Nephron (organoid): Measurements from ENCODE around the gene KLHL3.

Experiments used
- H3K27ac Mint-ChIP-seq, 3 experiments: 2 replicates each; pipeline ENCODE4 v1.8.0; 2020; ENCODE audit warnings: mixed read lengths in 3 of 3, mild to moderate bottlenecking in 2 of 3, moderate library complexity in 1 of 3
- H3K27me3 Mint-ChIP-seq: 2 replicates; pipeline ENCODE4 v1.8.0; 2021; ENCODE audit warnings: low read depth, mild to moderate bottlenecking, moderate library complexity, mixed read lengths
- H3K36me3 Mint-ChIP-seq: 2 replicates; pipeline ENCODE4 v1.8.0; 2020; ENCODE audit warnings: low read depth, mixed read lengths
- H3K4me1 Mint-ChIP-seq: 2 replicates; pipeline ENCODE4 v1.8.0; 2020; ENCODE audit warnings: mixed read lengths
- H3K4me3 Mint-ChIP-seq, 3 experiments: 2 replicates each; pipeline ENCODE4 v1.8.0; 2020; ENCODE audit warnings: mild to moderate bottlenecking in 3 of 3, mixed read lengths in 3 of 3, moderate library complexity in 2 of 3
- H3K9me3 Mint-ChIP-seq: 2 replicates; pipeline ENCODE4 v1.8.0; 2020; ENCODE audit warnings: mixed read lengths
- TF ChIP-seq, protein P1 (sequence below), 3 experiments: fragments of 200-600 bp; sonication (generic); IDR thresholded peaks; one replicate each; pipeline ENCODE4 v1.5.0; 2021; ENCODE audit warnings: antibody characterized with exemption in 3 of 3; ENCODE audit not compliant: unreplicated experiment in 3 of 3

The KLHL3 gene

GRCh38 chr5:137600721-137601360 lies 135.0 kb downstream of the KLHL3 start:
- TF ChIP-seq, protein P1, sequence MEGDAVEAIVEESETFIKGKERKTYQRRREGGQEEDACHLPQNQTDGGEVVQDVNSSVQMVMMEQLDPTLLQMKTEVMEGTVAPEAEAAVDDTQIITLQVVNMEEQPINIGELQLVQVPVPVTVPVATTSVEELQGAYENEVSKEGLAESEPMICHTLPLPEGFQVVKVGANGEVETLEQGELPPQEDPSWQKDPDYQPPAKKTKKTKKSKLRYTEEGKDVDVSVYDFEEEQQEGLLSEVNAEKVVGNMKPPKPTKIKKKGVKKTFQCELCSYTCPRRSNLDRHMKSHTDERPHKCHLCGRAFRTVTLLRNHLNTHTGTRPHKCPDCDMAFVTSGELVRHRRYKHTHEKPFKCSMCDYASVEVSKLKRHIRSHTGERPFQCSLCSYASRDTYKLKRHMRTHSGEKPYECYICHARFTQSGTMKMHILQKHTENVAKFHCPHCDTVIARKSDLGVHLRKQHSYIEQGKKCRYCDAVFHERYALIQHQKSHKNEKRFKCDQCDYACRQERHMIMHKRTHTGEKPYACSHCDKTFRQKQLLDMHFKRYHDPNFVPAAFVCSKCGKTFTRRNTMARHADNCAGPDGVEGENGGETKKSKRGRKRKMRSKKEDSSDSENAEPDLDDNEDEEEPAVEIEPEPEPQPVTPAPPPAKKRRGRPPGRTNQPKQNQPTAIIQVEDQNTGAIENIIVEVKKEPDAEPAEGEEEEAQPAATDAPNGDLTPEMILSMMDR (IDR thresholded peaks at IDR 0.05; ENCODE audit: unreplicated experiment in 3 of 3) = no peak
- Mint-ChIP-seq H3K27ac (no peak overlapping the region), H3K4me1 (peaks cover 20% of the 10 kb centered on the region), H3K9me3 (no peaks in the 10 kb centered on the region), H3K4me3 (no peak overlapping the region), H3K36me3 (no peaks in the 10 kb centered on the region), H3K27me3 (peaks cover 21% of the 10 kb centered on the region)

DNA sequence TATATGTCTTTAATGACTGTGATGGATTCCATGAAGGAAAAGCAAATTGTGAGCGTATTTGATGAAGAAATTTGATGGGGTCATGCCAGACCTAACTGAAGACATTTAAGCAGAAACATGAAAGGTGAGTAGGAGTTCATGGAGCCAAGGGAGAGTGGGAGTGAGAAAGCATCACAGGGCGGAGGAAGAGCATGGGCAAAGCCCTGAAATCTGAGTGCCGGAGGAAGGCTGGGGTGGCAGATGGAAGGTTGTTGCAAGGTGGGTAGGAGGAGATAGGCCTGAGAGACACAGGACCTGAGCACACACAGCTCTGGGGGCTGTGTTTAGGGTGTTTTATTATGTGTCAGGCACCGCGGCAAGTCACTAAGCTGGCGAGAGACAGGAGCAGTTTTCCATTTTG lies 136.4 kb downstream of the KLHL3 start:
- Mint-ChIP-seq H3K36me3 (no peaks in the 10 kb centered on the region), H3K9me3 (no peaks in the 10 kb centered on the region), H3K4me3 (no peak overlapping the region), H3K27ac (no peak overlapping the region), H3K4me1 (peaks cover 27% of the 10 kb centered on the region), H3K27me3 (peaks cover 21% of the 10 kb centered on the region)
- TF ChIP-seq, protein P1 (IDR thresholded peaks at IDR 0.05; ENCODE audit: unreplicated experiment in 3 of 3) = no peak

- Mint-ChIP-seq H3K9me3 (no peaks in the 10 kb centered on the region), H3K36me3 (no peaks in the 10 kb centered on the region), H3K27me3 (peaks cover 17% of the 10 kb centered on the region), H3K4me1 (peaks cover 27% of the 10 kb centered on the region), H3K4me3 (no peak overlapping the region), H3K27ac (no peak overlapping the region)
- TF ChIP-seq, protein P1 (IDR thresholded peaks at IDR 0.05; ENCODE audit: unreplicated experiment in 3 of 3) = no peak
Observed at GRCh38 chr5:137598399-137598798, 137.5 kb downstream of the KLHL3 start.

- Mint-ChIP-seq H3K36me3 (no peaks in the 10 kb centered on the region), H3K27me3 (peaks cover 17% of the 10 kb centered on the region), H3K9me3 (no peaks in the 10 kb centered on the region)
Observed at GRCh38 chr5:137596941-137597340, 138.9 kb downstream of the KLHL3 start.

GRCh38 chr5:137595396-137596079 lies 140.4 kb downstream of the KLHL3 start:
- Mint-ChIP-seq H3K4me1 (peaks cover 27% of the 10 kb centered on the region), H3K9me3 (no peaks in the 10 kb centered on the region), H3K4me3 (no peak overlapping the region), H3K27me3 (peaks cover 17% of the 10 kb centered on the region), H3K36me3 (no peaks in the 10 kb centered on the region), H3K27ac (peak overlapping the region in 2 of 3 experiments; percentile 27 to 33)
- TF ChIP-seq, protein P1 (IDR thresholded peaks at IDR 0.05; ENCODE audit: unreplicated experiment in 3 of 3) = no peak

More at GRCh38 chr5:137596941-137597340, 138.9 kb downstream of the KLHL3 start:
- TF ChIP-seq, protein P1 (IDR thresholded peaks at IDR 0.05; ENCODE audit: unreplicated experiment in 3 of 3) = no peak
- H3K27ac Mint-ChIP-seq = peak overlapping the region in 2 of 3 experiments; percentile 1 to 4
- peaks cover 27% of the 10 kb centered on the region for H3K4me1 Mint-ChIP-seq
- no peak overlapping the region for H3K4me3 Mint-ChIP-seq
